A549 (cell line): Measurements from ENCODE around the gene ILK. TPM values are rescaled to one million over a fixed set of nuclear protein-coding genes. Genes with fewer than 3 reads are reported as not detected.

Experiments
- ATAC-seq, 2 experiments: fragments of 200-7000 bp in 1 of 2; fragments of >200 bp in 1 of 2; cut with Nextera tagmentation in 1 of 2; cut with Tn5 transposase in 1 of 2; 3 replicates each; pipeline versions ENCODE4 v1.8.0 to v1.9.1; 2018 to 2020; ENCODE audit warnings: mild to moderate bottlenecking in 1 of 2, moderate library complexity in 1 of 2
- CTCF ChIA-PET: fragments of 300-600 bp; sonication (Branson Sonifier 250); formaldehyde crosslinking; extraction: SDS; loops from one replicate; lab custom pipeline; 2021; ENCODE audit warnings: antibody characterized with exemption, inconsistent platforms; lab: Yijun Ruan, JAX
- POLR2A ChIA-PET: fragments of 350-600 bp; formaldehyde crosslinking; extraction: SDS; loops from one replicate; lab custom pipeline; 2021; ENCODE audit warnings: antibody characterized with exemption, inconsistent platforms; lab: Yijun Ruan, JAX
- DNase-seq, 2 experiments: peaks; one replicate each; pipeline versions ENCODE4 v3.0.0 to v3.0.0-alpha.2; 2011 to 2016; ENCODE audit warnings: low read depth in 1 of 2, low spot score in 1 of 2
- FAIRE-seq: peaks from 2 replicates; lab custom pipeline; 2011; peaks lifted over from hg19 to GRCh38; lab: Jason Lieb, UNC
- H3K27ac ChIP-seq, 2 experiments: fragments of >200 bp; sonication (Bioruptor Twin); formaldehyde crosslinking; 3 replicates each; pipeline ENCODE4 v1.5.1; 2016 to 2017
- H3K4me1 ChIP-seq: fragments of >200 bp; sonication (Bioruptor Twin); formaldehyde crosslinking; 3 replicates; pipeline ENCODE4 v1.6.1; 2016
- H3K4me2 ChIP-seq: fragments of >200 bp; sonication (Bioruptor Twin); formaldehyde crosslinking; 3 replicates; pipeline ENCODE4 v1.6.1; 2016
- H3K4me3 ChIP-seq: fragments of >200 bp; sonication (Bioruptor Twin); formaldehyde crosslinking; 3 replicates; pipeline ENCODE4 v1.5.1; 2016
- H3K9me3 ChIP-seq: fragments of >200 bp; sonication (Bioruptor Twin); formaldehyde crosslinking; 3 replicates; pipeline ENCODE4 v1.6.1; 2016
- BCL3 ChIP-seq: fragments of >200 bp; sonication (Bioruptor Twin); formaldehyde crosslinking; IDR thresholded peaks from 3 replicates; pipeline ENCODE4 v1.6.1; 2016
- CBX2 ChIP-seq: fragments of 200-600 bp; sonication (generic); IDR thresholded peaks from 2 replicates; pipeline ENCODE4 v1.6.1; 2016; ENCODE audit warnings: low read depth, mild to moderate bottlenecking, borderline replicate concordance
- CHD4 ChIP-seq: fragments of 200-600 bp; sonication (generic); IDR thresholded peaks from 2 replicates; pipeline ENCODE4 v1.6.1; 2016; ENCODE audit warnings: antibody characterized with exemption, mild to moderate bottlenecking, borderline replicate concordance
- EP300 ChIP-seq, 2 experiments: fragments of >200 bp; sonication (Bioruptor Twin); formaldehyde crosslinking; IDR thresholded peaks; 2 replicates in 1 of 2; 3 replicates in 1 of 2; pipeline ENCODE4 v1.6.1; 2016 to 2017
- JUN ChIP-seq, 2 experiments: fragments of >200 bp; sonication (Bioruptor Twin); formaldehyde crosslinking; IDR thresholded peaks; 2 replicates in 1 of 2; 3 replicates in 1 of 2; pipeline ENCODE4 v1.6.1; 2016 to 2017
- KDM5A ChIP-seq: fragments of 200-600 bp; sonication (generic); IDR thresholded peaks from 2 replicates; pipeline ENCODE4 v1.6.1; 2016; ENCODE audit warnings: antibody characterized with exemption, mild to moderate bottlenecking
- NPAS2 ChIP-seq: fragments of 250-450 bp; sonication (Bioruptor Pico); IDR thresholded peaks from 2 replicates; pipeline ENCODE4 v1.8.0; 2022; ENCODE audit warnings: mild to moderate bottlenecking, moderate library complexity, borderline replicate concordance
- POLR2A ChIP-seq: IDR thresholded peaks from 2 replicates; pipeline ENCODE4 v1.6.1; 2012; ENCODE audit warnings: mild to moderate bottlenecking, low read length
- RCOR1 ChIP-seq: fragments of 150-350 bp; IDR thresholded peaks from 2 replicates; pipeline ENCODE4 v1.6.1; 2014; ENCODE audit warnings: antibody characterized with exemption, low read length, low read depth
- REST ChIP-seq: fragments of 200-600 bp; sonication (generic); IDR thresholded peaks from 2 replicates; pipeline ENCODE4 v1.6.1; 2016; ENCODE audit warnings: antibody characterized with exemption, mild to moderate bottlenecking, moderate library complexity
- RFX5 ChIP-seq: fragments of 450-650 bp; IDR thresholded peaks from 2 replicates; pipeline ENCODE4 v1.7.1; 2014; ENCODE audit warnings: antibody characterized with exemption, mild to moderate bottlenecking, moderate library complexity
- TP53 ChIP-seq: fragments of 250-450 bp; sonication (Bioruptor Pico); IDR thresholded peaks from 2 replicates; pipeline ENCODE4 v1.5.0; 2021; ENCODE audit warnings: mild to moderate bottlenecking, moderate library complexity
- WGBS: methylation state at CpG from one replicate; pipeline ENCODE4 v1.1.6; 2017; ENCODE audit errors: missing lambda C conversion rate; 5-methylcytosine and 5-hydroxymethylcytosine counted together
- polyA plus RNA-seq, 4 experiments: library from polyadenylated mRNA; depleted of rRNA in 3 of 4; stranded (reverse); fragments of >200 nt; fragmentation: RNase III in 1 of 4; extraction: RNeasy Plus Mini Kit Qiagen cat#74134 plus additional on column Dnase treatment in 1 of 4; gene quantifications; 2 replicates in 3 of 4; 3 replicates in 1 of 4; pipeline ENCODE4 v1.2.3, GENCODE V29; 2011 to 2017

The ILK gene
- polyA plus RNA-seq, 2 of the 4 experiments (the other 2 are of a cell fraction) = 108 to 109 TPM

GRCh38 chr11:6571434-6572008, 32.1 kb upstream of the ILK start (continued):
- no peak for TF ChIP-seq REST
- no peak for TF ChIP-seq POLR2A

- DNase-seq = no peak
- no peaks in the 10 kb centered on the region for H3K9me3 ChIP-seq
- ChIA-PET CTCF (interaction anchor here (2.8 kb wide), 1 partner anchor 43 kb away, joined by 6 read pairs; no protein-coding TSS in a partner anchor), POLR2A (no interaction called here)
- H3K4me3 ChIP-seq = no peak overlapping the region
- H3K4me2 ChIP-seq = no peak overlapping the region
- peaks cover 6% of the 10 kb centered on the region; the same call in 2 of the 3 replicates for H3K4me1 ChIP-seq
- WGBS = 66% methylated on average over 2 of the region's 2 CpGs
- no peak for FAIRE-seq
- no peak for ATAC-seq
- H3K27ac ChIP-seq = no peak overlapping the region
- TF ChIP-seq CBX2 (no peak), RFX5 (no peak), BCL3 (no peak)
Measured at GRCh38 chr11:6572215-6572614, 31.4 kb upstream of the ILK start.

- ChIA-PET CTCF (interaction anchor here (1.4 kb wide), 1 partner anchor 44 kb away, joined by 5 read pairs; no protein-coding TSS in a partner anchor), POLR2A (no interaction called here)
- FAIRE-seq = no peak
- Histone ChIP-seq H3K27ac (no peak overlapping the region), H3K4me3 (no peak overlapping the region), H3K4me2 (no peak overlapping the region), H3K9me3 (no peaks in the 10 kb centered on the region), H3K4me1 (no peaks in the 10 kb centered on the region)
- 83% methylated on average over 6 of the region's 6 CpGs for WGBS
- TF ChIP-seq CHD4 = no peak
- TF ChIP-seq JUN (IDR thresholded peaks at IDR 0.05) = no peak
- TF ChIP-seq NPAS2 = no peak
- TF ChIP-seq KDM5A = no peak
- no peak for TF ChIP-seq TP53 (CRISPR knock-in tag)
- TF ChIP-seq RCOR1 = no peak
- TF ChIP-seq POLR2A = no peak
- TF ChIP-seq EP300 (IDR thresholded peaks at IDR 0.05) = no peak
- no peak for ATAC-seq
- DNase-seq = no peak
Measured at GRCh38 chr11:6574816-6575715, 28.5 kb upstream of the ILK start.
